IMR-90 (cell line): Measurements from ENCODE around the gene IKZF4. TPM values are rescaled to one million over a fixed set of nuclear protein-coding genes. Genes with fewer than 3 reads are reported as not detected.
"Not testable (repeated sequence)": the region's sequence is repeated elsewhere in the genome, so short reads cannot be mapped to it uniquely, and the experiment has no call there.

ENCODE experiments used
- ATAC-seq: fragments of 200-7000 bp; cut with Tn5 transposase; 2 replicates; pipeline ENCODE4 v1.9.1; 2020; ENCODE audit warnings: low read depth, mild to moderate bottlenecking, moderate library complexity
- BruUV-seq: library from RNA; stranded (reverse); fragments of 400-500 nt; replicated peaks from 2 replicates; lab custom pipeline; 2021; lab: Mats Ljungman, UMichigan
- CTCF ChIA-PET: fragments of 300-600 bp; formaldehyde crosslinking; extraction: SDS; loops from one replicate; lab custom pipeline; 2021; ENCODE audit warnings: antibody characterized with exemption; lab: Yijun Ruan, JAX
- POLR2A ChIA-PET: fragments of 300-600 bp; sonication (Branson Sonifier 250); formaldehyde crosslinking; loops from one replicate; lab custom pipeline; 2022; ENCODE audit warnings: antibody characterized with exemption; ENCODE audit not compliant: unreplicated experiment; lab: Charles Lee
- DNase-seq: peaks from one replicate; pipeline ENCODE4 v3.0.0; 2013
- H2AFZ ChIP-seq: replicated peaks from 2 replicates; pipeline ENCODE3; 2013; ENCODE audit warnings: low read length, mild to moderate bottlenecking; ENCODE audit not compliant: poor library complexity
- H2AK5ac ChIP-seq: 2 replicates; pipeline ENCODE4 v1.6.1; 2013; ENCODE audit warnings: low read depth, low read length, inconsistent platforms
- H2AK9ac ChIP-seq: replicated peaks from 2 replicates; pipeline ENCODE3; 2013; ENCODE audit warnings: mild to moderate bottlenecking, low read depth, low read length, moderate library complexity; ENCODE audit not compliant: poor library complexity
- H2BK120ac ChIP-seq: 2 replicates; pipeline ENCODE4 v1.6.1; 2013; ENCODE audit warnings: low read depth, low read length, inconsistent platforms
- H2BK15ac ChIP-seq: 3 replicates; pipeline ENCODE4 v1.6.1; 2013; ENCODE audit warnings: low read depth, low read length, inconsistent platforms
- H2BK20ac ChIP-seq: 2 replicates; pipeline ENCODE4 v1.6.1; 2013; ENCODE audit warnings: low read depth, mild to moderate bottlenecking, inconsistent platforms, low read length, moderate library complexity
- H2BK5ac ChIP-seq: 2 replicates; pipeline ENCODE4 v1.6.1; 2013; ENCODE audit warnings: mild to moderate bottlenecking, low read depth, low read length, inconsistent platforms; ENCODE audit not compliant: poor library complexity, severe bottlenecking
- H3K14ac ChIP-seq: replicated peaks from 2 replicates; pipeline ENCODE4 v1.6.1; 2013; ENCODE audit warnings: low read depth, low read length, inconsistent platforms
- H3K18ac ChIP-seq: 2 replicates; pipeline ENCODE4 v1.6.1; 2013; ENCODE audit warnings: low read depth, low read length, control low read depth
- H3K23ac ChIP-seq: 2 replicates; pipeline ENCODE4 v1.6.1; 2013; ENCODE audit warnings: low read depth, low read length, inconsistent platforms
- H3K27ac ChIP-seq: 2 replicates; pipeline ENCODE4 v1.5.1; 2013; ENCODE audit warnings: mild to moderate bottlenecking, control low read depth, low read length; ENCODE audit not compliant: insufficient read depth
- H3K27me3 ChIP-seq: 2 replicates; pipeline ENCODE4 v1.6.1; 2013; ENCODE audit warnings: low read length; ENCODE audit not compliant: control insufficient read depth, insufficient read depth
- H3K36me3 ChIP-seq: 2 replicates; pipeline ENCODE4 v1.6.1; 2013; ENCODE audit warnings: low read length, mixed read lengths; ENCODE audit not compliant: control insufficient read depth, insufficient read depth
- H3K4ac ChIP-seq: 2 replicates; pipeline ENCODE4 v1.6.1; 2013; ENCODE audit warnings: low read depth, low read length, inconsistent platforms
- H3K4me1 ChIP-seq: 2 replicates; pipeline ENCODE4 v1.6.1; 2013; ENCODE audit warnings: low read length, mixed read lengths; ENCODE audit not compliant: control insufficient read depth, insufficient read depth
- H3K4me2 ChIP-seq: 2 replicates; pipeline ENCODE4 v1.6.1; 2013; ENCODE audit warnings: low read depth, mild to moderate bottlenecking, control low read depth, low read length, moderate library complexity
- H3K4me3 ChIP-seq: 2 replicates; pipeline ENCODE4 v1.5.1; 2013; ENCODE audit warnings: low read depth, mild to moderate bottlenecking, control low read depth, low read length, moderate library complexity; ENCODE audit not compliant: insufficient read depth
- H3K56ac ChIP-seq: 2 replicates; pipeline ENCODE4 v1.6.1; 2013; ENCODE audit warnings: low read length, inconsistent platforms; ENCODE audit not compliant: insufficient read depth; ENCODE audit errors: extremely low read depth
- H3K79me1 ChIP-seq, 2 experiments: 2 replicates each; pipeline ENCODE4 v1.6.1; 2013; ENCODE audit warnings: low read length in 2 of 2, inconsistent platforms in 1 of 2, low read depth in 1 of 2
- H3K9ac ChIP-seq: 2 replicates; pipeline ENCODE4 v1.6.1; 2013; ENCODE audit warnings: low read depth, low read length, control low read depth
- H3K9me1 ChIP-seq: 2 replicates; pipeline ENCODE4 v1.6.1; 2013; ENCODE audit warnings: low read length, inconsistent platforms; ENCODE audit not compliant: insufficient read depth
- H3K9me3 ChIP-seq: 2 replicates; pipeline ENCODE4 v1.6.1; 2013; ENCODE audit warnings: low read length; ENCODE audit not compliant: control insufficient read depth, insufficient read depth
- H4K20me1 ChIP-seq: 2 replicates; pipeline ENCODE4 v1.6.1; 2013; ENCODE audit warnings: low read length, inconsistent platforms; ENCODE audit not compliant: insufficient read depth
- H4K5ac ChIP-seq: 2 replicates; pipeline ENCODE4 v1.6.1; 2013; ENCODE audit warnings: mild to moderate bottlenecking, low read depth, low read length, control low read depth
- H4K8ac ChIP-seq, 2 experiments: 2 replicates each; pipeline ENCODE4 v1.6.1; 2013; ENCODE audit warnings: low read depth in 2 of 2, low read length in 2 of 2, control low read depth in 1 of 2, inconsistent platforms in 1 of 2
- H4K91ac ChIP-seq: 2 replicates; pipeline ENCODE4 v1.6.1; 2013; ENCODE audit warnings: low read depth, low read length, inconsistent platforms; ENCODE audit not compliant: insufficient read depth
- WGBS, 2 experiments: methylation state at CpG; one replicate each; pipeline versions ENCODE4 v1.1.5 to v1.1.7; 2013; ENCODE audit warnings: missing lambda C conversion rate in 2 of 2; ENCODE audit not compliant: insufficient read length in 1 of 2; ENCODE audit errors: extremely low coverage in 2 of 2; 5-methylcytosine and 5-hydroxymethylcytosine counted together
- dilution Hi-C: fragments of 300-500 bp; cut with HindIII; formaldehyde crosslinking; loops from one replicate; pipeline ENCODE4 v1.14.3; 2018; ENCODE audit warnings: low sequenced_read_pairs; ENCODE audit not compliant: unreplicated experiment
- in situ Hi-C: fragments of 300-500 bp; cut with MboI; formaldehyde crosslinking; loops from 3 replicates; pipeline ENCODE4 v1.14.3; 2019; ENCODE audit warnings: low sequenced_read_pairs, inconsistent platforms, mixed read lengths
- intact Hi-C: fragments of 100-400 bp; cut with micrococcal nuclease; formaldehyde crosslinking; loops from 2 replicates; pipeline ENCODE4 v1.10.0; 2022
- polyA plus RNA-seq, 3 experiments: library from polyadenylated mRNA; depleted of rRNA; stranded (reverse); fragments of >200 nt; gene quantifications; 2 replicates each; pipeline ENCODE4 v1.2.3, GENCODE V29; 2012; ENCODE audit warnings: low replicate concordance in 1 of 3
- total RNA-seq: library from RNA; depleted of rRNA; stranded (reverse); fragments of >200 nt; gene quantifications from 2 replicates; pipeline ENCODE4 v1.2.3, GENCODE V29; 2012

The IKZF4 gene
- total and polyA plus RNA-seq, 2 of the 4 experiments (the other 2 are of a cell fraction): 1.8 to 7.1 TPM

DNA sequence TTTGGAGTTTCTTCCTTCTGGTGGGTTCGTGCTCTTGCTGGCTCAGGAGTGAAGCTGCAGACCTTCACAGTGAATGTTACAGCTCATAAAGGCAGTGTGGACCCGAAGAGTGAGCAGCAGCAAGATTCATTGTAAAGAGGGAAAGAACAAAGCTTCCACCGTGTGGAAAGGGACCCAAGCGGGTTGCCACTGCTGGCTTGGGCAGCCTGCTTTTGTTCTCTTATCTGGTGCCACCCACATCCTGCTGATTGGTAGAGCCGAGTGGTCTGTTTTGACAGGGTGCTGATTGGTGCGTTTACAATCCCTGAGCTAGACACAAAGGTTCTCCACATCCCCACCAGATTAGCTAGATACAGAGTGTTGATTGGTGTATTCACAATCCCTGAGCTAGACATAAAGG lies 21.3 kb upstream of the IKZF4 start:
- H3K14ac ChIP-seq, H3K18ac ChIP-seq, H3K23ac ChIP-seq, H3K27ac ChIP-seq, H2AK5ac ChIP-seq, H2AK9ac ChIP-seq, CTCF ChIA-PET, dilution Hi-C loops, H4K20me1 ChIP-seq, H3K4ac ChIP-seq, H4K8ac ChIP-seq, H3K9me1 ChIP-seq, H3K4me3 ChIP-seq, H4K91ac ChIP-seq, H3K27me3 ChIP-seq, BruUV-seq, H4K5ac ChIP-seq, H3K56ac ChIP-seq, DNase-seq, H2AFZ ChIP-seq, H3K9me3 ChIP-seq, H2BK5ac ChIP-seq, H3K4me2 ChIP-seq, H3K9ac ChIP-seq, H2BK20ac ChIP-seq, H3K4me1 ChIP-seq, ATAC-seq, POLR2A ChIA-PET, H2BK15ac ChIP-seq, H2BK120ac ChIP-seq: not testable (repeated sequence)
- intact Hi-C loops: loop anchor here (10.0 kb wide), 1 partner anchor 105 kb away; the partner anchor contains the start of gene PA2G4
- Histone ChIP-seq H3K79me1 (peaks cover 5 to 16% of the 10 kb centered on the region in 2 experiments), H3K36me3 (peaks cover 16% of the 10 kb centered on the region)
- in situ Hi-C loops: loop anchor here (5.0 kb wide), 1 partner anchor 38 kb away; no protein-coding TSS in a partner anchor
- whole genome bisulfite sequencing, 2 experiments: no CpG with 5 or more reads among the region's 6 CpGs

GRCh38 chr12:55999999-56000540 lies 20.8 kb upstream of the IKZF4 start:
- H3K9me3 ChIP-seq, H2BK15ac ChIP-seq, H3K14ac ChIP-seq, H3K4me2 ChIP-seq, H3K27ac ChIP-seq, H2BK120ac ChIP-seq, H3K4me3 ChIP-seq, dilution Hi-C loops, H2BK20ac ChIP-seq, H3K18ac ChIP-seq, H3K9ac ChIP-seq, H3K27me3 ChIP-seq, ATAC-seq, H4K20me1 ChIP-seq, CTCF ChIA-PET, H4K91ac ChIP-seq, BruUV-seq, H2AFZ ChIP-seq, H3K4ac ChIP-seq, H2AK5ac ChIP-seq, H3K56ac ChIP-seq, H4K5ac ChIP-seq, H4K8ac ChIP-seq, H2BK5ac ChIP-seq, H2AK9ac ChIP-seq, H3K23ac ChIP-seq, DNase-seq, H3K4me1 ChIP-seq: not testable (repeated sequence)
- WGBS, 2 experiments: 88% methylated on average over 4 of the region's 33 CpGs; no CpG with 5 or more reads in 1 of the 2 experiments
- peaks cover 5 to 16% of the 10 kb centered on the region in 2 experiments for H3K79me1 ChIP-seq
- H3K9me1 ChIP-seq: peaks cover 13% of the 10 kb centered on the region; the same call in 1 of the 2 replicates
- H3K36me3 ChIP-seq: peaks cover 18% of the 10 kb centered on the region
- in situ Hi-C loops (loop anchor here (5.0 kb wide), 1 partner anchor 37 kb away; no protein-coding TSS in a partner anchor), intact Hi-C loops (loop anchor here (10.0 kb wide), 1 partner anchor 105 kb away; the partner anchor contains the start of gene PA2G4)
- POLR2A ChIA-PET: interaction anchor here (0.7 kb wide), 1 partner anchor 170 kb away, joined by 3 read pairs; no protein-coding TSS in a partner anchor
